Type B pancreatic cell (in vitro differentiated cells): ENCODE measurements around the gene PXDC1. TPM values are rescaled to one million over a fixed set of nuclear protein-coding genes. Genes with fewer than 3 reads are reported as not detected.
"Not testable (repeated sequence)": the region's sequence is repeated elsewhere in the genome, so short reads cannot be mapped to it uniquely, and the experiment has no call there.

ENCODE experiments used
- DNase-seq: peaks from one replicate; pipeline ENCODE4 v3.0.0; 2021; ENCODE audit warnings: mixed read lengths; ENCODE audit not compliant: unreplicated experiment; ENCODE audit errors: extremely low spot score
- H3K27ac Mint-ChIP-seq: 2 replicates; pipeline ENCODE4 v1.8.0; 2021; ENCODE audit warnings: mild to moderate bottlenecking, mixed read lengths
- H3K27me3 Mint-ChIP-seq: 2 replicates; pipeline ENCODE4 v1.8.0; 2021; ENCODE audit warnings: mixed read lengths
- H3K36me3 Mint-ChIP-seq: 2 replicates; pipeline ENCODE4 v1.8.0; 2021; ENCODE audit warnings: mixed read lengths
- H3K4me1 Mint-ChIP-seq: one replicate; pipeline ENCODE4 v1.8.0; 2021; ENCODE audit warnings: mixed read lengths; ENCODE audit not compliant: unreplicated experiment
- H3K4me3 Mint-ChIP-seq: 2 replicates; pipeline ENCODE4 v1.8.0; 2021; ENCODE audit warnings: mild to moderate bottlenecking, mixed read lengths
- H3K9me3 Mint-ChIP-seq: 2 replicates; pipeline ENCODE4 v1.8.0; 2021; ENCODE audit warnings: mixed read lengths
- CTCF ChIP-seq: fragments of 200-600 bp; sonication (generic); conservative IDR thresholded peaks from 2 replicates; pipeline ENCODE4 v1.5.0; 2021; ENCODE audit warnings: antibody characterized with exemption, mild to moderate bottlenecking
- total RNA-seq: library from RNA; stranded (reverse); gene quantifications from 2 replicates; pipeline ENCODE4 v1.2.1, GENCODE V29; 2021; ENCODE audit warnings: low replicate concordance

PXDC1 gene
- total RNA-seq, 1 donor from 2014 or later: 23.6 TPM

GRCh38 chr6:3721810-3722621 is 29.5 kb downstream of the PXDC1 start:
- H3K27ac Mint-ChIP-seq: peak overlapping the region; percentile 57
- TF ChIP-seq CTCF: no peak
- no peaks in the 10 kb centered on the region for H3K9me3 Mint-ChIP-seq
- peak overlapping the region; percentile 32 for H3K4me3 Mint-ChIP-seq
- H3K27me3 Mint-ChIP-seq: no peaks in the 10 kb centered on the region
- peaks cover 47% of the 10 kb centered on the region for H3K36me3 Mint-ChIP-seq
- peaks cover 42% of the 10 kb centered on the region for H3K4me1 Mint-ChIP-seq
- DNase-seq: no peak

- not testable (repeated sequence) for H3K27me3 Mint-ChIP-seq, H3K27ac Mint-ChIP-seq, H3K9me3 Mint-ChIP-seq, DNase-seq, H3K4me3 Mint-ChIP-seq
- H3K36me3 Mint-ChIP-seq: peaks cover 42% of the 10 kb centered on the region
- peaks cover 38% of the 10 kb centered on the region for H3K4me1 Mint-ChIP-seq
Observed at GRCh38 chr6:3720770-3721169, 30.7 kb downstream of the PXDC1 start.

GRCh38 chr6:3719462-3720308 is 31.8 kb downstream of the PXDC1 start:
- no peak for DNase-seq
- peaks cover 46% of the 10 kb centered on the region for H3K36me3 Mint-ChIP-seq
- H3K4me1 Mint-ChIP-seq: peaks cover 38% of the 10 kb centered on the region
- peaks cover 4% of the 10 kb centered on the region for H3K9me3 Mint-ChIP-seq
- TF ChIP-seq CTCF: no peak
- no peaks in the 10 kb centered on the region for H3K27me3 Mint-ChIP-seq
- no peak overlapping the region for H3K4me3 Mint-ChIP-seq
- H3K27ac Mint-ChIP-seq: peak overlapping the region; percentile 46

- Mint-ChIP-seq H3K4me1 (peaks cover 33% of the 10 kb centered on the region), H3K27ac (peak overlapping the region; percentile 48)
Observed at GRCh38 chr6:3718407-3718806, 33.1 kb downstream of the PXDC1 start.

GRCh38 chr6:3715285-3715684 is 36.2 kb downstream of the PXDC1 start:
- TF ChIP-seq CTCF: no peak
- Mint-ChIP-seq H3K4me3 (no peak overlapping the region), H3K36me3 (peaks cover 34% of the 10 kb centered on the region), H3K27me3 (no peaks in the 10 kb centered on the region), H3K4me1 (peaks cover 17% of the 10 kb centered on the region), H3K9me3 (peaks cover 4% of the 10 kb centered on the region), H3K27ac (peak overlapping the region; percentile 56)
- no peak for DNase-seq

More at GRCh38 chr6:3718407-3718806, 33.1 kb downstream of the PXDC1 start:
- Mint-ChIP-seq H3K27me3 (no peaks in the 10 kb centered on the region), H3K36me3 (peaks cover 48% of the 10 kb centered on the region), H3K9me3 (peaks cover 4% of the 10 kb centered on the region), H3K4me3 (no peak overlapping the region)
- DNase-seq: no peak
- no peak for TF ChIP-seq CTCF

- H3K36me3 Mint-ChIP-seq: peaks cover 31% of the 10 kb centered on the region
- no peak for DNase-seq
- H3K4me3 Mint-ChIP-seq: no peak overlapping the region
- H3K27ac Mint-ChIP-seq: no peak overlapping the region
- TF ChIP-seq CTCF: no peak
- H3K9me3 Mint-ChIP-seq: peaks cover 4% of the 10 kb centered on the region
- peaks cover 14% of the 10 kb centered on the region for H3K4me1 Mint-ChIP-seq
- H3K27me3 Mint-ChIP-seq: no peaks in the 10 kb centered on the region
Observed at GRCh38 chr6:3714768-3715167, 36.7 kb downstream of the PXDC1 start.
